ENCODE measurements around the gene LMTK3. TPM values are rescaled to one million over a fixed set of nuclear protein-coding genes. Genes with fewer than 3 reads are reported as not detected.

The LMTK3 gene
- total and polyA plus RNA-seq, 9 of the 15 experiments (the other 6 are each of a cell fraction or from before 2014, with no cell fraction given): 0.35 to 12.3 (median 2.0) TPM; not detected in 2

- 0 out of 2 replicates have a peak, but pooled peaks have one; percentile 5 for TF ChIP-seq RERE (CRISPR knock-in tag; IDR thresholded peaks at IDR 0.05; ENCODE audit: borderline replicate concordance)
- TF ChIP-seq, protein P1, sequence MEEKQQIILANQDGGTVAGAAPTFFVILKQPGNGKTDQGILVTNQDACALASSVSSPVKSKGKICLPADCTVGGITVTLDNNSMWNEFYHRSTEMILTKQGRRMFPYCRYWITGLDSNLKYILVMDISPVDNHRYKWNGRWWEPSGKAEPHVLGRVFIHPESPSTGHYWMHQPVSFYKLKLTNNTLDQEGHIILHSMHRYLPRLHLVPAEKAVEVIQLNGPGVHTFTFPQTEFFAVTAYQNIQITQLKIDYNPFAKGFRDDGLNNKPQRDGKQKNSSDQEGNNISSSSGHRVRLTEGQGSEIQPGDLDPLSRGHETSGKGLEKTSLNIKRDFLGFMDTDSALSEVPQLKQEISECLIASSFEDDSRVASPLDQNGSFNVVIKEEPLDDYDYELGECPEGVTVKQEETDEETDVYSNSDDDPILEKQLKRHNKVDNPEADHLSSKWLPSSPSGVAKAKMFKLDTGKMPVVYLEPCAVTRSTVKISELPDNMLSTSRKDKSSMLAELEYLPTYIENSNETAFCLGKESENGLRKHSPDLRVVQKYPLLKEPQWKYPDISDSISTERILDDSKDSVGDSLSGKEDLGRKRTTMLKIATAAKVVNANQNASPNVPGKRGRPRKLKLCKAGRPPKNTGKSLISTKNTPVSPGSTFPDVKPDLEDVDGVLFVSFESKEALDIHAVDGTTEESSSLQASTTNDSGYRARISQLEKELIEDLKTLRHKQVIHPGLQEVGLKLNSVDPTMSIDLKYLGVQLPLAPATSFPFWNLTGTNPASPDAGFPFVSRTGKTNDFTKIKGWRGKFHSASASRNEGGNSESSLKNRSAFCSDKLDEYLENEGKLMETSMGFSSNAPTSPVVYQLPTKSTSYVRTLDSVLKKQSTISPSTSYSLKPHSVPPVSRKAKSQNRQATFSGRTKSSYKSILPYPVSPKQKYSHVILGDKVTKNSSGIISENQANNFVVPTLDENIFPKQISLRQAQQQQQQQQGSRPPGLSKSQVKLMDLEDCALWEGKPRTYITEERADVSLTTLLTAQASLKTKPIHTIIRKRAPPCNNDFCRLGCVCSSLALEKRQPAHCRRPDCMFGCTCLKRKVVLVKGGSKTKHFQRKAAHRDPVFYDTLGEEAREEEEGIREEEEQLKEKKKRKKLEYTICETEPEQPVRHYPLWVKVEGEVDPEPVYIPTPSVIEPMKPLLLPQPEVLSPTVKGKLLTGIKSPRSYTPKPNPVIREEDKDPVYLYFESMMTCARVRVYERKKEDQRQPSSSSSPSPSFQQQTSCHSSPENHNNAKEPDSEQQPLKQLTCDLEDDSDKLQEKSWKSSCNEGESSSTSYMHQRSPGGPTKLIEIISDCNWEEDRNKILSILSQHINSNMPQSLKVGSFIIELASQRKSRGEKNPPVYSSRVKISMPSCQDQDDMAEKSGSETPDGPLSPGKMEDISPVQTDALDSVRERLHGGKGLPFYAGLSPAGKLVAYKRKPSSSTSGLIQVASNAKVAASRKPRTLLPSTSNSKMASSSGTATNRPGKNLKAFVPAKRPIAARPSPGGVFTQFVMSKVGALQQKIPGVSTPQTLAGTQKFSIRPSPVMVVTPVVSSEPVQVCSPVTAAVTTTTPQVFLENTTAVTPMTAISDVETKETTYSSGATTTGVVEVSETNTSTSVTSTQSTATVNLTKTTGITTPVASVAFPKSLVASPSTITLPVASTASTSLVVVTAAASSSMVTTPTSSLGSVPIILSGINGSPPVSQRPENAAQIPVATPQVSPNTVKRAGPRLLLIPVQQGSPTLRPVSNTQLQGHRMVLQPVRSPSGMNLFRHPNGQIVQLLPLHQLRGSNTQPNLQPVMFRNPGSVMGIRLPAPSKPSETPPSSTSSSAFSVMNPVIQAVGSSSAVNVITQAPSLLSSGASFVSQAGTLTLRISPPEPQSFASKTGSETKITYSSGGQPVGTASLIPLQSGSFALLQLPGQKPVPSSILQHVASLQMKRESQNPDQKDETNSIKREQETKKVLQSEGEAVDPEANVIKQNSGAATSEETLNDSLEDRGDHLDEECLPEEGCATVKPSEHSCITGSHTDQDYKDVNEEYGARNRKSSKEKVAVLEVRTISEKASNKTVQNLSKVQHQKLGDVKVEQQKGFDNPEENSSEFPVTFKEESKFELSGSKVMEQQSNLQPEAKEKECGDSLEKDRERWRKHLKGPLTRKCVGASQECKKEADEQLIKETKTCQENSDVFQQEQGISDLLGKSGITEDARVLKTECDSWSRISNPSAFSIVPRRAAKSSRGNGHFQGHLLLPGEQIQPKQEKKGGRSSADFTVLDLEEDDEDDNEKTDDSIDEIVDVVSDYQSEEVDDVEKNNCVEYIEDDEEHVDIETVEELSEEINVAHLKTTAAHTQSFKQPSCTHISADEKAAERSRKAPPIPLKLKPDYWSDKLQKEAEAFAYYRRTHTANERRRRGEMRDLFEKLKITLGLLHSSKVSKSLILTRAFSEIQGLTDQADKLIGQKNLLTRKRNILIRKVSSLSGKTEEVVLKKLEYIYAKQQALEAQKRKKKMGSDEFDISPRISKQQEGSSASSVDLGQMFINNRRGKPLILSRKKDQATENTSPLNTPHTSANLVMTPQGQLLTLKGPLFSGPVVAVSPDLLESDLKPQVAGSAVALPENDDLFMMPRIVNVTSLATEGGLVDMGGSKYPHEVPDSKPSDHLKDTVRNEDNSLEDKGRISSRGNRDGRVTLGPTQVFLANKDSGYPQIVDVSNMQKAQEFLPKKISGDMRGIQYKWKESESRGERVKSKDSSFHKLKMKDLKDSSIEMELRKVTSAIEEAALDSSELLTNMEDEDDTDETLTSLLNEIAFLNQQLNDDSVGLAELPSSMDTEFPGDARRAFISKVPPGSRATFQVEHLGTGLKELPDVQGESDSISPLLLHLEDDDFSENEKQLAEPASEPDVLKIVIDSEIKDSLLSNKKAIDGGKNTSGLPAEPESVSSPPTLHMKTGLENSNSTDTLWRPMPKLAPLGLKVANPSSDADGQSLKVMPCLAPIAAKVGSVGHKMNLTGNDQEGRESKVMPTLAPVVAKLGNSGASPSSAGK (IDR thresholded peaks at IDR 0.05): no peak
Observed at GRCh38 chr19:48512504-48513288, 1.1 kb upstream of the LMTK3 start (continued).
